Islet of Langerhans (tissue), 1 donor: ENCODE results near the gene NGEF.
"Not testable (repeated sequence)": the region's sequence is repeated elsewhere in the genome, so short reads cannot be mapped to it uniquely, and the experiment has no call there.

Experiments used
- FAIRE-seq: peaks from one replicate; lab custom pipeline; 2011; peaks lifted over from hg19 to GRCh38; lab: Jason Lieb, UNC

NGEF gene

GRCh38 chr2:233013027-233013461, at the start of gene NGEF:
Gene NGEF, minus strand, starts transcription at chr2:233013256. Its CDS starts 38,366 bp downstream, at chr2:232974890.
- no peak for FAIRE-seq

DNA sequence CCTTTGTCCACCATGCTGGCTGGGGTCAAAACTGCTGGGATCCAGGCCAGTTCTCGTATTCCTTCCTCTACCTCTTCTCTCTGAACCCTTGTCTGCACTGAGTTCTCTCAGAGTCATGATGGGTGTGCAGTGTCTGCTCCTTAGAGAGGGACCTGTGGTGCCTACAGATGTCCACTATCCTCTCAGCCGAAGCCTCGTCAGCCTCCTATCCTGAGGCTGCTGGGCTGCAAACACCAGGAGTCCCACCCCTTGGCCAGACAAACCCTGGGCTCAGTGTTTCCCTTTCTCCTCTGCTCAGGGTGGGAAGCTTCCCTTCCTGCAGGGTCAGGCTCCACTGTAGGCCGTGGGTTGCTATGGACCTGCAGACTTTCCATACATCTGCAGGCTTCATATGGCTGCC, 49.4 kb upstream of the NGEF start:
- no peak for FAIRE-seq

DNA sequence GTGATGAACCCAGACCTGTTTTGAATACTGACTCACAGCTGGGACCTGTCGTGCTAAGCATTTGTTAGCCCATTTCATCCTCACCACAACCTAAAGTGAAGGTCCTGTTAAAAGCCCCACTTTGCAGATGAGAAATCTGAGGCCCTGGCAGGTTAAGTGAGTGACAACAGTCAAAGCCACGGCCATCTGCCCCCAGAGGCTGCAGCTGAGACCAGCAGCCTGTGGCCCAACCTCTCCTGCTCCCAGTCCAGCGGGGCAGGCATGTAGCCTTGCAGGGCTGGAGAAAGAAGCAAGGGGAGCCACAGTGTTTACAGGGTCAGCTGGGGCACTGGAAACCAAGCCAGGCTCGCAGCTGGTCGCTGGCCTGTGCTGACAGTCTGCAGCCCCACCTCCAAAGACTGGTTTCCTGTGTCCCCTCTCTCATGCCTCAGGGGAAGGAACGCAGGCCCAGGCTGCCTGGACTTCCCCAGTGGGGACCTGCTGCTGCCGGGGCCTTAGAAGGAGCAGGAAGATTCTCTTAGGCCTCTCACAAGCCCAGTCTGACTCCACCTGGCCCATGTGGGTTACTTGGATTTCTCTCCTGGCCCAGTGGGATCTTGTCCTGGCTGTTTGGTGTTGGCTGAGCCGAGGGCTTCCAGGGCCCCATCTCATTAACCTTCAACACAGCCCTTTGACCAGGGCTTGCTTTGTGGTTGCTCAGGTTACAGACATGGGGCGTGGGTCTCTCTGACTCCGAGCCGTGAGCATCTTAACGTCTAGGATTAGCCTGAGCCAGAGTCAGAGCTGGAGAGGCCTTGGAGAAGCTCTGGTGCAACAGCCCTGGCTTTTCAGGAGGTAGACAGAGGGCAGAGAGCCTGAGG, 48.8 kb upstream of the NGEF start:
- FAIRE-seq: no peak

DNA sequence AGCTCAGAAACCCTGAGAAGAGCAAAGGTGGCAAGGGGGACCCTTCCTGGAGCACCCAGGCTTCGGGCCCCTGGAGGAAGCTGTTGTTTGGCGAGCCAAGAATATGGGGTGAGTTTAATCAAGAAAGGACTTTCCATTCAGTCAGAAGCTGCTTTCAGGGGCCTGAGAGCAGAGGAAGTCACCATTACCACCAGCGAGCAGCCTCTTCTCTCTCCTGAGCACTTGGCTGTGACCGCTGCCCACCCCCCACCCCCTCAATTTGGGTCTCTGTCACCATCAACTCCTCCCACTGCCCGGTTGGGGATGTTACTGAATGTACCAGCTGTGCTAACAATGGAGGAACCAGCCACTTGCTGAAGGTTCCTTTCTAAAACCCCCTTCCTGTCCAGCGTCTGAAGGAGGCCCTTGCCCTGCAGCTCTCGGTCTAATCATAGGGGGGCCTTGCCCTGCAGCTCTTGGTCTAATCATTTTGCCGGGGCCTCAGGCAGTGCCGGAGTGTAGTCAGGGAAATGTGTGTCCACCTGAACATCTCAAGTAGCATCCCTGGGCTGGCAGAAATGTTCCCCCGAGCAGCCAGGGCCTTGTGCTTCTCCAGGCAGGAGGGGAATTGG, 48.0 kb upstream of the NGEF start:
- no peak for FAIRE-seq

- no peak for FAIRE-seq
Observed at GRCh38 chr2:233060501-233060979, 47.5 kb upstream of the NGEF start.

DNA sequence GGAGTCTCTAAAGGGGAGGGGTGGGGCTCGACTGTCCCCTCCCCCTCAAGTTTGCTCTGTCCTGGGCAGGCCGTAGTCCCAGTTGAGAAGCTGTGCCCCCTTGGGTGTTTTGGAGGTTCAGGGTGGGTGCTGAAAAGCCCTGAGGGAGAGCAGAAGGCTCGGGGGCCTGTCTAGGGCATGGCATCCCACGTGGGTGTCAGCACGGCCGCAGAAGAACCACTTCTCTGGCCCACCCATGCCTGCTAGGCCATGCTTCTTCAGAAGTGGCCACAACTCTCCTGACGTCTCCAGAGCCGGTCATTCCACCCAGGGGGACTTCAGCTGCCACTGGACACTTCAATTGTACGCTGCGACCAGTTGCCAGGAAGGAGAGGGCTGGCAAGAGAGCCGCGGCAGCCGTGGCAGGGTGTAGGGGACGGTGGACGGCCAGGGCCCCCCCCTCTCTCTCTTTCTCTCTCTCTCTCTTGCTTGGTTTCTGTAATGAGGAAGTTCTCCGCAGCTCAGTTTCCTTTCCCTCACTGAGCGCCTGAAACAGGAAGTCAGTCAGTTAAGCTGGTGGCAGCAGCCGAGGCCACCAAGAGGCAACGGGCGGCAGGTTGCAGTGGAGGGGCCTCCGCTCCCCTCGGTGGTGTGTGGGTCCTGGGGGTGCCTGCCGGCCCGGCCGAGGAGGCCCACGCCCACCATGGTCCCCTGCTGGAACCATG, 46.9 kb upstream of the NGEF start, which contains the start of gene INPP5D:
INPP5D (plus strand) TSS at position 546 of the 704 bp plus-strand sequence; CDS start at position 683, 137 bp downstream.
- FAIRE-seq: no peak

- FAIRE-seq: no peak
Observed at GRCh38 chr2:233059547-233059796, 46.4 kb upstream of the NGEF start.

- no peak for FAIRE-seq
Observed at GRCh38 chr2:233058717-233059546, 45.9 kb upstream of the NGEF start.

GRCh38 chr2:233056961-233057605, 44.0 kb upstream of the NGEF start:
- no peak for FAIRE-seq

DNA sequence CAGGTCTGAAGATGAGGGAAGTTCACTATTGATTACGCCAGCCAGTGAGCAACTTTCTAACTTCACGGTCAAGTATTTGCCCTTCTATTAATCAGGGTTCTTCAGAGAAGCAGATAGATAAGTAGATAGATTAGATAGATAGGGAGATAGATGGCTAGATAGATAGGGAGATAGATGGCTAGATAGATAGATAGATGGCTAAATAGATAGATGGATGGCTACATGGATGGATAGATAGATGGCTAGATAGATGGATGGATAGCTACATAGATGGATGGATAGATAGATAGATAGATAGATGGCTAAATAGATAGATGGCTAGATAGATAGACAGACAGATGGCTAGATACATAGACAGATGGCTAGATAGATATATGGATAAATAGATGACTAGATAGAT, 42.3 kb upstream of the NGEF start:
- no peak for FAIRE-seq

DNA sequence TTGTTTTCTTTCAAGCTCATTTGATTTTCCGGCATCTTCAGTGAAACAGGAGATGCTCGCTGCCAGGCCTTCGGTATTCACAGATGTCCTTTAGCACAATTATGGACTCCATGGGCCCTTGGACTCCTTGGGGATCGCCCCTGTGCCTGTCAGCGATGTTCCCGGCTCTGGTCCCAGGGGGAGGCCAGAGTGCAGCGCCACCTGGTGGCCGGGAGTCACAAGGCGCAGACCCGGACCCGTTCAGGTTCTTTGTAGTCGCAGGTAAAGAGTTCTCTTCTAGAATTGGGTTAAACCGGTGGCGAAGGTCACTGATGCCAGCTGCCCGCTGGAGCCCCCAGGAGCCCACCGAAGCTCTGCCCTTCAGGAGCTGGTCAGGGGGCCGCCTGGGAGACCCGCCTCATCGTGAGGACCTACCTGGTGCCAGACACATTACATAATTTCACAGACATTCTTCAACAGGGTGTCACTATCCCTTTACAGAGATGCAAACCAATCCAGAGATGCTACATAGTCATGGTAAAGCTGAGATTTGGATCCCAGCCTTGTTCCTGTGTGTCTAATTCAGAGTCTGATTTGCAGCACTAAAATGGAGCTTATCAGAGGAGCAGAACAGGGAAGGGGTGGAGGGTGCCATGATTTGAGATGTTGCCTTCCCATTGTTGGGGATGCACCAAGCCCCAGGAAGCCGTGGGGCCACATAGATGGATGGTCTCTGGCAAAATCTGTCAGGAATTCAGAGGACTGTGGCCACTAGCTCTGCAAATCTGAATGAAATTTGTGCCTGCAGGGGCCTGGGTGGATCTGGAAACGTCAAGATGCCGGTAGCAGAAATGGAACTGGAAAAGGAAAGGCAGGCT, 41.1 kb upstream of the NGEF start:
- FAIRE-seq: no peak

- not testable (repeated sequence) for FAIRE-seq
Observed at GRCh38 chr2:233052517-233052916, 39.5 kb upstream of the NGEF start.

DNA sequence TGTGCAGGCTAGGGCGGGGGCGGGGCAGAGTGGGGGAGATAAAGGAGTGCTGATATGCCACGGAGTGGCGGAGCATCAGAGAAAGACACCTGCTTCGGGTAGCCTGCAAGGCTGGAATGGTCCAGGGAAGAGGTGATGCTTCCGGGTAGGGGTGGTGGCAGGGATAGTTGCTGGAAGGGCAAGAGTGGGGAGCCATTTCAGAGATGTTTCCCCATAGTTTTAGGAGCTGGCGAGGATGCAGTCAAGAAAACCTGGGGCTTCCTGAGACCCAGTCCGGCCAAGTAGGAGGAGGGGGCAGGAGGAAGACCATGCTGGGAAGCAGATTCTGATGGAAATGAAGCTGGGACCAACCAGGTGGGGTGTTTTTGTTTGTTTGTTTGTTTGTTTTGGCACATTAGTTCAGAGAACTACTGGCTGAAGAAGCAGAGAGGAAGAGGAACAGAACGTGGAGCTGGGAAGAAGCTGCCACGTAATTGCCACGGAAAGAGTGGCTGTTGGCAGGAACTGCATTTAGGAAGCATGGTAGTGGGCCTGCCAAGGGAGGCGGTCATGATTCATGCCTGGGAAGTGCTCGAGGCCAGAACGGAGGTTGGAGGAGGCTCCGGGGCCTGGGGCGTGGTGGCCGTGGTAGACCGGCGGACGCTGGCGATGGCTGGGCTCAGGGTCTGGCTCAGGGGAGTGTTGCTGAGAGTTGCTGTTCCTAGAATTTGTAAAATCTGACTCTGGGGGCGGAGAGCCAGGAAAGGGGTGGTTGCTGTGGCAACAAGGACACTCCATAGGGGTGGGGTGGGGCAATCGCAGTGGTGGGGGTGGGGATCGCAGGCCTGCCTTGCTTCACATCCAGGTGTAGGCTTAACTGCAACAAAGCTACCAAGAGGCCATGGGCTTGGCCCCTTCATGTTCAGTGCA, 38.4 kb upstream of the NGEF start:
- no peak for FAIRE-seq

GRCh38 chr2:233049194-233049761, 36.2 kb upstream of the NGEF start:
- no peak for FAIRE-seq

DNA sequence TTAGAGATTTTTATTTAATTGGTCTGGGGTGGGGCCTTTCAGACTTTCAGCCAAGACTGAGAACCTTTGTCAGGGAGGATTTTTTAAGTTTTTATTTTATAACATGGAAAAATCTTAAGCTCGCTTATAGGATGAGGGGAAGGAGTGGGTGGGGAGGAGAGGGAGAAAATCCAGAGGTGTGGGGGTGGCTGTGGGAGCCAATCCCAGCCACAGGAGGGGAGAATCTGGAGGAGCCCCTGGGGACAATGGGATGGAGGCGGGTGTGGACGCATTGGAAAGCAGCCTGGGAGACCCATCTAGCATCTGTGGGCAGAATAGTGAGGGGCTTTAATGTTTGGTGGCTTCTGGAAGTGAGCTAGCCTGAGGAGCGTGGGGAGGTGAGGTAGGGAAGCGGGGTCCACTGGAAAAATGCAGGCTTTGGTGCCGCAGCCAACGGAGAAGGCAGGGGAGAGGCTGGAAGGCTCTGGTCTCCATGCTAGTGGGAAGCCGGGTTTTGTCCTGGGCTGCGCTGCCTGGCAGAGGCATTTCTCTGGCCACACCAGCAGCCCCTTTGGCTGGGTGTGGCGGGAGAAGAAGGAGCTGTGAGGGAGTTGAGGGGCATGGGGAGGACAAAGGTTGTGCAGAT, 35.6 kb upstream of the NGEF start:
- no peak for FAIRE-seq

DNA sequence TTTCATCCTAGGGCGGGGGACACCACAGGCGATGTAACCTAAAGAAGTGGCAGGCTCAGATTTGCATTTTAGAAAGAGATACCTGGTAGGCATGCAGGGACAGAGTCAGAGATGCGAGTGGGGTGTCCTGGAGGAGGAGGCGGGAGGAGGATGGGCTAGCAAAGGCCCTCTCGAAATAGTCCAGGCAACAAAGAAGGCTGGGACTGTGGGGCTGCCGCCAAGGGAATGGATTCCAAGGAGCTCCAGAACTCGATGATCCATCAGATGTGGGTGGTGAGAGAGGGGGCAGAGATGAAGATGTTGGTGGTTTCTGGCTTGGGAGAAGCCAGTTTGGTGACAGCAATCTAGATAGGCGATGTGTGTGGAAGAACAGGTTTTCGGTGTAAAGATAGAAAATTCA, 34.6 kb upstream of the NGEF start:
- no peak for FAIRE-seq

GRCh38 chr2:233047206-233047605, 34.1 kb upstream of the NGEF start:
- FAIRE-seq: no peak

- FAIRE-seq: no peak
Observed at GRCh38 chr2:233044974-233045605, 32.0 kb upstream of the NGEF start.
